NB4 (cell line): ENCODE results near the gene ERN2.

ENCODE experiments used
- DNase-seq: peaks from one replicate; pipeline ENCODE4 v3.0.0; 2010; ENCODE audit warnings: low read depth
- H3K4me3 ChIP-seq: one replicate; pipeline ENCODE4 v1.5.1; 2011; ENCODE audit warnings: mild to moderate bottlenecking, low read depth, low read length, moderate library complexity
- CTCF ChIP-seq: IDR thresholded peaks from one replicate; pipeline ENCODE4 v1.5.1; 2012; ENCODE audit warnings: low read depth, low read length
- MYC ChIP-seq: IDR thresholded peaks from 2 replicates; pipeline ENCODE4 v1.6.1; 2011; ENCODE audit warnings: low read depth, low read length
- POLR2A ChIP-seq: IDR thresholded peaks from 2 replicates; pipeline ENCODE4 v1.6.1; 2011; ENCODE audit warnings: mild to moderate bottlenecking; ENCODE audit not compliant: insufficient read length; ENCODE audit errors: extremely low read depth
- TF ChIP-seq, protein P1 (sequence below): IDR thresholded peaks from 2 replicates; pipeline ENCODE4 v1.6.1; 2011; ENCODE audit warnings: low read depth, low read length

Gene ERN2

DNA sequence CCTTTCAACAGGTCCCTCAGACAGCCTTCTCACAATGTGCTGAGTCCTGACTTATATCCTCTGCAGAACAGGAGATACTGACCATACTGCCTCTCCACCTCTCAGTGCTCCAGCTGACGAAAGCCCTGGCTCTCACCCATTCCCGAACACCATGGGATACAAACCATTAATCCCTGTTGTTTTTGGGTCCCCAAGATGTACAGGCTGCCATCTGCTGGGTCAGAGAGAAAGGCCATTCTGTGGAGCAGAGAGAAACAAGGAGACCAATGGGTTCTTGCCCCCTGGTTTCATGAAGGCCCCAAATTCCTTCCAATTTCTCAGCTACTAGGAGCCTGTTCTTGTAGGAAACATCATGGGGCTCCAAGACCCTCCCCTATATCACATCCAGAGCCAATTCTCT, 3.0 kb downstream of the ERN2 start:
- no peak for TF ChIP-seq POLR2A
- TF ChIP-seq, protein P1, sequence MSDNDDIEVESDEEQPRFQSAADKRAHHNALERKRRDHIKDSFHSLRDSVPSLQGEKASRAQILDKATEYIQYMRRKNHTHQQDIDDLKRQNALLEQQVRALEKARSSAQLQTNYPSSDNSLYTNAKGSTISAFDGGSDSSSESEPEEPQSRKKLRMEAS: no peak
- TF ChIP-seq MYC: no peak
- no peak for TF ChIP-seq CTCF
- no peak for DNase-seq
- no peak overlapping the region for H3K4me3 ChIP-seq

DNA sequence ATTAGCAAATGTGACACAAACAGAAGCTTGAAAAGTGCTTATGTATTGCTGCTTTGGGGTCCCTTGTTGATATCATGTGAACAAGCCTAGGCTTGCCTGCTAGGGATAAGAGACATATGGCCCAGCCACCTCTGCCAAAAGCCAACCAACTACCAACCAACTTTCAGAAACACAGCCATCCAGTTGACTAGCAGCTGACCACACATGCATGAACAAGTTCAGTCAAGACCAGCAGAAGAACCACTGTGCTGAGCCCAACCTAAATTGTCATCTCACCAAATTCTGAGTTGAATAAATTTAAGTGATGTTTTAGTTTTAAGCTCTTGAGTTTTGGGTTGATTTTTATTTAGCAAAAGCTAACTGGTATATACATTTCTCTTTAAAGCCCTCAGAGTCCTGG, 3.5 kb downstream of the ERN2 start:
- DNase-seq: no peak
- no peak for TF ChIP-seq MYC
- no peak for TF ChIP-seq POLR2A
- TF ChIP-seq CTCF: no peak
- H3K4me3 ChIP-seq: no peak overlapping the region

GRCh38 chr16:23706439-23706838, 6.6 kb downstream of the ERN2 start:
- no peak for DNase-seq
- H3K4me3 ChIP-seq: no peak overlapping the region
- TF ChIP-seq MYC: no peak
- TF ChIP-seq, protein P1: no peak
- no peak for TF ChIP-seq POLR2A
- TF ChIP-seq CTCF: no peak

DNA sequence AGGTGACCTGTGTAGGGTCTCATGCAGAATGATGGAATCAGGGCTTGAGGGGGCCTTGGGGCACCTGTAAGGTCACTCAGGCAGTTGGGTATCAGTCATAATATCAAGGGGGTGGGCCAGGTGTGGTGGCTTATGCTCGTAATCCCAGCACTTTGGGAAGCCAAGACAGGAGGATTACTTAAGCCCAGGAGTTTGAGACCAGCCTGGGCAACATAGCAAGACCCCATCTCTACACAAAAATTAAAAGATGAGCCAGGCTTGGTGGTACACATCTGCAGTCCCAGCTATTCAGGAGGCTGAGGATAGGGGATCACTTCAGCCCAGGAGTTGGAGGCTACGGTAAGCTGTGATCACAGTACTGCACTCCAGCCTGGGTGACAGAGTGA, 7.5 kb downstream of the ERN2 start:
- no peak for TF ChIP-seq MYC
- TF ChIP-seq, protein P1: no peak
- TF ChIP-seq CTCF: no peak
- no peak for TF ChIP-seq POLR2A
- no peak overlapping the region for H3K4me3 ChIP-seq
- no peak for DNase-seq

GRCh38 chr16:23704772-23705516, 8.1 kb downstream of the ERN2 start:
- no peak overlapping the region for H3K4me3 ChIP-seq
- TF ChIP-seq CTCF: no peak
- TF ChIP-seq POLR2A: no peak
- TF ChIP-seq, protein P1: no peak
- TF ChIP-seq MYC: no peak
- no peak for DNase-seq
